Umbilical cord (tissue), 2 donors: ENCODE data around the gene ITGA11. TPM values are rescaled to one million over a fixed set of nuclear protein-coding genes. Genes with fewer than 3 reads are reported as not detected.

Experiments used
- DNase-seq: peaks from one replicate; pipeline ENCODE4 v3.0.0-alpha.2; 2015; ENCODE audit warnings: low spot score
- total RNA-seq: library from RNA; depleted of rRNA; stranded (reverse); fragments of >200 nt; gene quantifications from one replicate; pipeline ENCODE4 v1.2.3, GENCODE V29; 2014; ENCODE audit warnings: low replicate concordance; ENCODE audit not compliant: insufficient read depth

The ITGA11 gene
- total RNA-seq, 1 donor from 2014 or later, result 84.5 TPM

DNA sequence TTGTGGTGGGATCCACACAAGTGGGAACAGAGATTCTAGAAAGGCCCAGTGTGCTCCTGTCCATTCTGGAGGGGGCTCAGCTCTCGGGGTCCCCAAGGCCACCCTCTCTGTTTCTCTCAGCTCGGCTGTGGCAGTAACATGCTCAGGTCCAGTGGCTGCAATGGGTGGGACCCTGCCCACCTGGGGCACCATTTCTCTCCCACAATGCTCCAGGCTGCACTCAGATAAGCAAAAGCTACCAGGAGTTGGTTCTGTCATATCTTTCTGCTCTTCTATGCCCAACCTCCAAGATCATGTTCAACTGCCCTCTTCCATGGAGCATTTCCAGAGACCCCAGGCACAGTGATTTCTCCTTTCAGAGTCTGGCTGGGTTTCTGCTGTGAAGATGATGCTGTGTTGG is 40.8 kb downstream of the ITGA11 start:
- no peak for DNase-seq

DNA sequence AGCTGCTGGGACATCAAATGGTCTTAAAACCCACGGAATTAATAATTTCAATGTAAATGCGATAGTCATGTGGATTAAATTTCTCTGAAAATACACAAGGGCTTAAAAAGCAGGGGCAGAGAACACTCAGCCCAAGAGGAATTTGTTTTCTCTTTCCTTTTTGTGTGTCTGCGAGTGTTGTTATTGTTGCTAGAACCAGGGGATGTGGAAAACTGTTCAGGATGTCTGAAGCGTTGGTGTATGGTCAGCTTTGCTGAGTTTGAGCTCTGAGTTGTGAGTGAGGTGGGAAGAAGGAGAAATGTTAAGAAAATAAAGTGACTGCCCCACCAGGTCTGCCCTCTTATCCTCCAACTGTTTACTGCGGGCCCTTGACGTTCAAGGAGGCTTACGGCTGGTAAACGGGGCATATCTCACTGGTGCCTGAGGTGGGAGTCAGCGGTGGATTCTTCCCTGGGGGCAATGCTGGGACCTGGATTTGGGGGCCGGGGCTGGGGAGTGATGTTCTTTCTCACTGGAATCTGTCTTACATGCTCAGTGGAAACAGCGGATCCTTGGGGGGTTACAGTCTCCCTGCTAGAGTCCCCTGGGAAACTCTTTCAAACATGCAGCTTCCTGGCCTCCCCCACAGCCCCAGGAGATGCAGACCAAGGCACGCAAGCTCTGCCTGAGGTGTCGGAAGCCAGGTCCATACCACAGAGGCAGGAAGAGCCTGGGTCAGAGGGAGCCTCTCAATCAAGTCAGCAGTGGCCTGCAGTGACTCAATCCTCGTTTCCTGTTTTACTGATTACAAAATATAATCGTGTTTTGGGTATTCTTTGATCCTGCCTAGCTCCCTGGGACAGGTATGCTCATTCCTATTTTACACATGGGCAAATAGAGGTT is 41.8 kb downstream of the ITGA11 start:
- DNase-seq, result no peak

- DNase-seq, result no peak
Observed at GRCh38 chr15:68389041-68389930, 42.7 kb downstream of the ITGA11 start.

GRCh38 chr15:68387381-68388143 is 44.4 kb downstream of the ITGA11 start:
- peak; percentile 74 for DNase-seq

DNA sequence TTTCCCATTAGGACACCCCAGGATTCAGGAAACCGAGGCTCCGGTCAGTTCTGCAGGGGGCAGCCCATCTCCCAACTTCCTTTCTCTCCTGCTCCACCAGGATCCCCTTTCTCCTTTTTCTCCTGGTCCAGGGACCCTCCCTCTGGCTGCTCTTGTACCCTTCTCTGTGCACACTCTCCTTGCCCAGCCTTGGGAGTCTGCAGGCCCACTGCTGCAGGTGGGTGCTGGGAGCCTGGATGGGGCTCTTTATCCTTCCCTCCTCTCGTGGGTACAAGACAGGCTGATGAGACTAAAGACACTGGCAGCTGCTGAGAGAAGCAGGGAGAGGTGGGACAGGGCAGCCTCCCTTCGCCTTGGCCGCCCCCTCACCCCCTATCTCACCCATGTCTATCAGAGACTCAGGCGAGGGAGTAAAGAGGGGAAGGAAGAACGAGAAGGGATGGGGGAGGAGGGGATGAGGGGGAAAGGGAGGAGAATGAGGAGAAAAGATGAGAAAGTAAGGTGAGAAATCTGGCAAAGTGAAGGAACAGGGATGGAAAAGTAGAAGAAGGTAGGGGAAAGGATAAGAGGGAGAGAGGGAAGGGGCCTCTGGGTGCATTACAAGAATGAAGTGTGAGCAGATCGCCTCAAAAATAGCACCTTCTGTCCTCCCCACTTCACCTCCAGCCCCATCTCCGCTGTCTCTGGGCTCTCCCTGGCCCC is 45.2 kb downstream of the ITGA11 start:
- no peak for DNase-seq

DNA sequence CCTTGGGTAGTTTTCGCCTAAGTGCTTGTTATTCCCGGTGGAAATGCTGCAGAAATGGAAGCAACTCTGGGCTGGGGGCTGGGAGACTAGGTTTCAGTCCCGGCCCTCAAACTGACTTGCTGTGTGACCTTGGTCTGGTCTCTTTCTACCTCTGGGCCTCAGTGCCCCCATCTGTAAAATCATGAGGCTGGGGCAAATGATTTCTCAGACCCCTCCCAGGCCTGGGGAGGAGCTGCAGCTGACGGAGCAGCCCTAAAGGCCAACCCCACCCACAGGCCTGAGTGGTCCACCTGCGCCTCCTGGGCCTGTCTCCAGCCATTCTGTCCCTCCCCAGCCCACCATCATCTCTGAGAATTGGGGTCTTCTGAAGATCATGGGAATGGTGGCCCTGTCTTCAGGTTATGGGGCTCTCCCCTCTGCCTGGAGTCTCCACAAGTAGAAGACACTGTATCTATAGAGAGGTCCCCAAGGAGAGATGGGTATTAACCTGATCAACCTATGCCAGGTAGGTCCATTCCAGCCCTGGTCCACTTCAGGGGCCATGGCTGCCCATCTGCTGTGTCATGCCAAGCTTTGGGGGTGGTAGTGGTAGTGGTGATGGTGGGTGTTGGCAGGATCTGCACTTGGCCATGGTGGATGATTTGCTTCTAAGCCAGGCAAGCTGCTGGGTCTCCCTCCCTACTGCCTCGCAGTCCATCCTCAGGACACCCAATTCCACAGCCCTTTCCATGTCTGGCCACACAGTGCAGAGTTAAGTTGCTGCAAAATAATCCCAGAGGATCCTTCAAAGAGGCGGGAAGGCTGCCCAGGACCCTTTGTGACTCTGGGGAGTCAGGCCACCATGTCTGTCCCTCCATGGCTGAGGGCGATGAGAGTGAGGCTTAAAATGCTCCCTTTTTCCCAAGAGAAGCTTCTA is 46.0 kb downstream of the ITGA11 start:
- no peak for DNase-seq

DNA sequence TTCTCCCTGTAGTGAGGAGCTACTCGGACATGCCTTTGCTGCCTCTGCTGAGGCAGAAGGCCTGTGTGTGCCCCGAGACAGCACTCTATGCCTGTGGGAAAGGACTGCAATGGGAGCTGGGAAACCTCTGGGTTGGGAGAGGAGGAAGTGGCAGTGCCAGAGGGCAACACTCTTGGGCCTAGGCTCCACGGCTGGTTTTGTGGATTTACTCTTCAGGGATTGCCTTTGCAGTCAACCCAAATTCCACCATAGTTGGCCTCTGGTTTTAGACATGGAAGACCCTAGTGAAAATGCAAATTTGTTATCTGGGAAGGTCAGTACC is 46.8 kb downstream of the ITGA11 start:
- no peak for DNase-seq

- peak; percentile 98 for DNase-seq
Observed at GRCh38 chr15:68384451-68385239, 47.3 kb downstream of the ITGA11 start.

GRCh38 chr15:68383161-68384074 is 48.5 kb downstream of the ITGA11 start:
- DNase-seq, result peak; percentile 44

DNA sequence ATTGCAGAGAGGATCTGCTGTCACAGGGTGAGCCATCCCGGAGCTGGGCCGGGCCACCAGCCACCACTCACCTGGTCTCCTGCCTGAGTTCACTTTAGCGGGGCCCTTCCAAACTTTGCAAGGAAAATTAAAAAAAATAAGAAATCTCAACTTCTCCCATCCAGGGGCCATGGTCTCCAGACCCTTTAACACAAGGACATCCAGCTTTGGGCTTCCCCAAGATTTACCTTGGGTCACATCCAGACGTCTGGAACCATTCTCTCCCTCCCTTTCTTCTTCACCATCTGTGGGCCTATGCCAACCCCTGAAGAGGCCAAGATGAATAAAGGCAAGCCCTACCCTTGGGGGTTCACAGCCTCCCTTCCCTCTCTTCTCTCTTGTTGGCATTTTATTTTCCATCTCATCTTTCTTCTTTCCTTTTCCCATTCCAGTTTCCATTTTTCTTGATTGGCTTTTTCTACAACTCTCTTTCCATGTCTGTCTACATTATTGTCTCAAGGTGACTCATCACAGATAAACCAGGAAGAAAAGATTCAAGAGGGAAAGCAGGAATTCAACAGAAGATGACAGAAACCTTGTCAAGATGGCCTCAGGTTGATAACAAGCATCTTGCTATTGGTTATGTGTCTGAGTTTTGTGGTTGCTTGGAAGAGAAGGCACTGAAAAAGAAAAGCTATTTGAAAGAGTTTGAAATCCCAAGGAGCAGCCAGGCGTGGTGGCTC is 49.5 kb downstream of the ITGA11 start:
- no peak for DNase-seq

GRCh38 chr15:68380456-68380855 is 51.5 kb downstream of the ITGA11 start:
- DNase-seq, result no peak

GRCh38 chr15:68379759-68380290 is 52.1 kb downstream of the ITGA11 start:
- DNase-seq, result peak; percentile 48

DNA sequence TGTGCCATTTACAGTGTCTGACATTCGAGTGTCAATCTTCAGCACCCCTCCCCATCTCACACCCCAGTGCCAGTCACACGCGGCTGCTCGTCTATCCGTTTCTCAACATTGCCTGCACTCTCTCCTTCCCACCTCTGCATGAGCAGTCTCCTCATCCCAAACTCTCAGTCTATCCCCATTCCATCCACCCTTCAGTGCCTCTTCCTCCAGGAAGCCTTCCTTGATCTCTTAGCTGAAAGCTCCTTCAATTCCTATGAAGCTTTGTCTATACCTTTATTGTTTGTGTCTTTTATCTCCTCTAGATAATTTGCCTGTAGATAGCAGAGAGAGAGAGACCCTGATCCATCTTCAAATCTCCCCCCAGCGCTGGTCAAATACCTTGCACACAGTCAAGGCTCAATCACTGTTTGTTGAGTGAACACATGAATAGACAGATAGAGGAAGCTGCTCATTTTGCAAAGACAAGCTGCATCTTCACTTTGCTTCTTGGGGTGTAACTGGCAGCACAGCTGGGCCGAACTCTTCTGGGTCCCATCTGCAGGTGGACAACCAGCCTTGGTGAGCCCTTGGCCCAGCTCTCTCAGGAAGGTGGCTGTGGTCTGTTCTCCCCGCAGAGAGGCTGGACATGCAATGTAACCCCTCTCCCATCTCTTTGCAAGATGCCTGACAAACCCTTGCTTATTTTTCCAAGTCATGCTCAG is 52.8 kb downstream of the ITGA11 start:
- no peak for DNase-seq

- no peak for DNase-seq
Observed at GRCh38 chr15:68378595-68378994, 53.4 kb downstream of the ITGA11 start.

- no peak for DNase-seq
Observed at GRCh38 chr15:68377766-68378165, 54.2 kb downstream of the ITGA11 start.

- no peak for DNase-seq
Observed at GRCh38 chr15:68376447-68377060, 55.4 kb downstream of the ITGA11 start.
